Measurements from ENCODE around the gene GJC2. TPM values are rescaled to one million over a fixed set of nuclear protein-coding genes. Genes with fewer than 3 reads are reported as not detected.

The GJC2 gene
- total RNA-seq, 1 donor from 2014 or later: 0.65 TPM

- Mint-ChIP-seq H3K27me3 (ENCODE audit: low read depth) (peaks cover 18% of the 10 kb centered on the region), H3K4me1 (no peaks in the 10 kb centered on the region), H3K36me3 (ENCODE audit: low read depth) (peaks cover 10% of the 10 kb centered on the region), H3K9me3 (peaks cover 9% of the 10 kb centered on the region), H3K4me3 (no peak overlapping the region), H3K27ac (ENCODE audit: unreplicated experiment) (no peak overlapping the region)
- TF ChIP-seq CTCF (conservative IDR thresholded peaks at IDR 0.05): no peak
- no peak for DNase-seq (ENCODE audit: low read depth, low spot score)
Measured at GRCh38 chr1:228117335-228117734, 32.4 kb upstream of the GJC2 start.

- TF ChIP-seq CTCF (conservative IDR thresholded peaks at IDR 0.05): no peak
- Mint-ChIP-seq H3K27me3 (ENCODE audit: low read depth) (peaks cover 25% of the 10 kb centered on the region), H3K9me3 (peaks cover 9% of the 10 kb centered on the region), H3K36me3 (ENCODE audit: low read depth) (peaks cover 10% of the 10 kb centered on the region), H3K27ac (ENCODE audit: unreplicated experiment) (no peak overlapping the region), H3K4me3 (no peak overlapping the region), H3K4me1 (no peaks in the 10 kb centered on the region)
- no peak for DNase-seq (ENCODE audit: low read depth, low spot score)
Measured at GRCh38 chr1:228118040-228118439, 31.7 kb upstream of the GJC2 start.

- Mint-ChIP-seq H3K27ac (ENCODE audit: unreplicated experiment) (no peak overlapping the region), H3K4me3 (no peak overlapping the region), H3K4me1 (peaks cover 3% of the 10 kb centered on the region), H3K9me3 (peaks cover 6% of the 10 kb centered on the region), H3K36me3 (ENCODE audit: low read depth) (peaks cover 6% of the 10 kb centered on the region), H3K27me3 (ENCODE audit: low read depth) (peaks cover 42% of the 10 kb centered on the region)
- no peak for TF ChIP-seq CTCF (conservative IDR thresholded peaks at IDR 0.05)
- DNase-seq (ENCODE audit: low read depth, low spot score): no peak
Measured at GRCh38 chr1:228120351-228120750, 29.4 kb upstream of the GJC2 start.

- no peak for DNase-seq (ENCODE audit: low read depth, low spot score)
- H3K4me3 Mint-ChIP-seq: no peak overlapping the region
- H3K4me1 Mint-ChIP-seq: peaks cover 7% of the 10 kb centered on the region
- peaks cover 6% of the 10 kb centered on the region for H3K36me3 Mint-ChIP-seq (ENCODE audit: low read depth)
- no peak for TF ChIP-seq CTCF (conservative IDR thresholded peaks at IDR 0.05)
- no peak overlapping the region for H3K27ac Mint-ChIP-seq (ENCODE audit: unreplicated experiment)
- peaks cover 6% of the 10 kb centered on the region for H3K9me3 Mint-ChIP-seq
- H3K27me3 Mint-ChIP-seq (ENCODE audit: low read depth): peaks cover 47% of the 10 kb centered on the region
Measured at GRCh38 chr1:228120857-228121489, 28.8 kb upstream of the GJC2 start.

- Mint-ChIP-seq H3K36me3 (ENCODE audit: low read depth) (peaks cover 3% of the 10 kb centered on the region), H3K27ac (ENCODE audit: unreplicated experiment) (no peak overlapping the region), H3K4me1 (peaks cover 7% of the 10 kb centered on the region), H3K4me3 (no peak overlapping the region), H3K27me3 (ENCODE audit: low read depth) (peaks cover 58% of the 10 kb centered on the region), H3K9me3 (peaks cover 3% of the 10 kb centered on the region)
- no peak for TF ChIP-seq CTCF (conservative IDR thresholded peaks at IDR 0.05)
- no peak for DNase-seq (ENCODE audit: low read depth, low spot score)
Measured at GRCh38 chr1:228122921-228123441, 26.7 kb upstream of the GJC2 start.

Data from neural crest cell (in vitro differentiated cells).